GM12873 (cell line): Measurements from ENCODE around the gene RAPGEF6.

Source experiments
- TF ChIP-seq, protein P1 (sequence below): IDR thresholded peaks from 2 replicates; pipeline ENCODE4 v1.5.1; 2012; ENCODE audit warnings: low read depth, mild to moderate bottlenecking, moderate library complexity, low read length, control low read depth; ENCODE audit not compliant: insufficient read depth; ENCODE audit errors: missing control alignments

RAPGEF6 gene, protein sequence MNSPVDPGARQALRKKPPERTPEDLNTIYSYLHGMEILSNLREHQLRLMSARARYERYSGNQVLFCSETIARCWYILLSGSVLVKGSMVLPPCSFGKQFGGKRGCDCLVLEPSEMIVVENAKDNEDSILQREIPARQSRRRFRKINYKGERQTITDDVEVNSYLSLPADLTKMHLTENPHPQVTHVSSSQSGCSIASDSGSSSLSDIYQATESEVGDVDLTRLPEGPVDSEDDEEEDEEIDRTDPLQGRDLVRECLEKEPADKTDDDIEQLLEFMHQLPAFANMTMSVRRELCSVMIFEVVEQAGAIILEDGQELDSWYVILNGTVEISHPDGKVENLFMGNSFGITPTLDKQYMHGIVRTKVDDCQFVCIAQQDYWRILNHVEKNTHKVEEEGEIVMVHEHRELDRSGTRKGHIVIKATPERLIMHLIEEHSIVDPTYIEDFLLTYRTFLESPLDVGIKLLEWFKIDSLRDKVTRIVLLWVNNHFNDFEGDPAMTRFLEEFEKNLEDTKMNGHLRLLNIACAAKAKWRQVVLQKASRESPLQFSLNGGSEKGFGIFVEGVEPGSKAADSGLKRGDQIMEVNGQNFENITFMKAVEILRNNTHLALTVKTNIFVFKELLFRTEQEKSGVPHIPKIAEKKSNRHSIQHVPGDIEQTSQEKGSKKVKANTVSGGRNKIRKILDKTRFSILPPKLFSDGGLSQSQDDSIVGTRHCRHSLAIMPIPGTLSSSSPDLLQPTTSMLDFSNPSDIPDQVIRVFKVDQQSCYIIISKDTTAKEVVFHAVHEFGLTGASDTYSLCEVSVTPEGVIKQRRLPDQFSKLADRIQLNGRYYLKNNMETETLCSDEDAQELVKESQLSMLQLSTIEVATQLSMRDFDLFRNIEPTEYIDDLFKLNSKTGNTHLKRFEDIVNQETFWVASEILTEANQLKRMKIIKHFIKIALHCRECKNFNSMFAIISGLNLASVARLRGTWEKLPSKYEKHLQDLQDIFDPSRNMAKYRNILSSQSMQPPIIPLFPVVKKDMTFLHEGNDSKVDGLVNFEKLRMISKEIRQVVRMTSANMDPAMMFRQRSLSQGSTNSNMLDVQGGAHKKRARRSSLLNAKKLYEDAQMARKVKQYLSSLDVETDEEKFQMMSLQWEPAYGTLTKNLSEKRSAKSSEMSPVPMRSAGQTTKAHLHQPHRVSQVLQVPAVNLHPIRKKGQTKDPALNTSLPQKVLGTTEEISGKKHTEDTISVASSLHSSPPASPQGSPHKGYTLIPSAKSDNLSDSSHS (N-terminal part only)

DNA sequence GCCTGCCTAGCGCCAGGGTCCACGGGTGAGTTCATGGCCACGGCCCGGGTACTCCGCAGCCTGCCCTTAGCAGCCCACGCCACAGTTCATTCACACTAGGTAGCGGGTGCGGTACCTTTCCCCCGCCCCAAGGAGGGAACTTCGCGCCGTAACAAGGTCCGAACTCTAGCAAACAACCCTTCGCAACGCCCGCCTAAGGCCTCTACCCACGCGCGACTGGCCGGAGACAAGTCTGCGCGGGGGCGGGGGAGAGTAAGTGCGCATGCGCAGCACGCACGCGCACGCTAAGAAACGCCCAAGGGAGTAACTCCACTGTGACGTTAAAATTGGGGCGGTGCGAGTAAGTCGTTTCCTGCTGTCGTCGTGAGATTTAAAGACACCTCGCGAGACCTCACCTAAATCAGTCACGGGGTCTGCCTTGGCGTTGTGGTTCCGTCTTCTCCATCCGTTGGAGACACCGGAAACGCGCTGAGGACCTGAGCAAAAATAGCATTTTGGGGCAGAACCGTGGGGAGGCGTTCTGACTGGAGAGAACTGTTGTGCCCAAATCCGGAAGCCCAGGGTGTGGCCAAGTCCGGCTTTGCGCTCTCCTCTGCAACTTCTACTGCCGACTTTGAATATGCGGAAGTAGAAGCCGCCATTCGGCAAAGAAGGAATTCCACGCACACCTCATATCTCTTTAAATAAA, at the start of gene RAPGEF6:
TSS of gene RAPGEF6 (minus strand) at position 234 of the 688 bp plus-strand sequence. CDS start at position 35, 199 bp downstream.
- TF ChIP-seq, protein P1, sequence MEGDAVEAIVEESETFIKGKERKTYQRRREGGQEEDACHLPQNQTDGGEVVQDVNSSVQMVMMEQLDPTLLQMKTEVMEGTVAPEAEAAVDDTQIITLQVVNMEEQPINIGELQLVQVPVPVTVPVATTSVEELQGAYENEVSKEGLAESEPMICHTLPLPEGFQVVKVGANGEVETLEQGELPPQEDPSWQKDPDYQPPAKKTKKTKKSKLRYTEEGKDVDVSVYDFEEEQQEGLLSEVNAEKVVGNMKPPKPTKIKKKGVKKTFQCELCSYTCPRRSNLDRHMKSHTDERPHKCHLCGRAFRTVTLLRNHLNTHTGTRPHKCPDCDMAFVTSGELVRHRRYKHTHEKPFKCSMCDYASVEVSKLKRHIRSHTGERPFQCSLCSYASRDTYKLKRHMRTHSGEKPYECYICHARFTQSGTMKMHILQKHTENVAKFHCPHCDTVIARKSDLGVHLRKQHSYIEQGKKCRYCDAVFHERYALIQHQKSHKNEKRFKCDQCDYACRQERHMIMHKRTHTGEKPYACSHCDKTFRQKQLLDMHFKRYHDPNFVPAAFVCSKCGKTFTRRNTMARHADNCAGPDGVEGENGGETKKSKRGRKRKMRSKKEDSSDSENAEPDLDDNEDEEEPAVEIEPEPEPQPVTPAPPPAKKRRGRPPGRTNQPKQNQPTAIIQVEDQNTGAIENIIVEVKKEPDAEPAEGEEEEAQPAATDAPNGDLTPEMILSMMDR, result no peak

DNA sequence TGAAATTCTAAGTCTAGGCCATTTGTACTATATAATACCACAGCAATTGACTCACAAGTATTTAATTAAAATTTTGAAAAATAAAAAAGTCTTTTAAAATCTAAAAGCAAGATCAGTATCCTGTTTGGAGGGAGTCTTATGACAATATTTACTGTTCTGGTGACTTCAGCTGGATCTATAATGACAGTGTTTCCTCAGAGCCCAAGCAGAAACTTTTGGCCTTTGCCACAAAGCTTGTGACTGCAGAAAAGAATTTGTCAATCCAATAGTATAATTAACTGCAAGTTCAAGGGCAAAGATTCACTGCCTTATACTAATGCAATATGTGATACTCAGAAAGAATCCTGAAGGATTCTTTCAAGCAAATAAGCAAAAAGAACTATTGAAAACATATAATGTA, 49.6 kb upstream of the RAPGEF6 start:
- TF ChIP-seq, protein P1, result no peak

GRCh38 chr5:131684051-131684450, 49.0 kb upstream of the RAPGEF6 start:
- TF ChIP-seq, protein P1, result no peak

GRCh38 chr5:131682826-131683225, 47.8 kb upstream of the RAPGEF6 start:
- TF ChIP-seq, protein P1, result no peak

DNA sequence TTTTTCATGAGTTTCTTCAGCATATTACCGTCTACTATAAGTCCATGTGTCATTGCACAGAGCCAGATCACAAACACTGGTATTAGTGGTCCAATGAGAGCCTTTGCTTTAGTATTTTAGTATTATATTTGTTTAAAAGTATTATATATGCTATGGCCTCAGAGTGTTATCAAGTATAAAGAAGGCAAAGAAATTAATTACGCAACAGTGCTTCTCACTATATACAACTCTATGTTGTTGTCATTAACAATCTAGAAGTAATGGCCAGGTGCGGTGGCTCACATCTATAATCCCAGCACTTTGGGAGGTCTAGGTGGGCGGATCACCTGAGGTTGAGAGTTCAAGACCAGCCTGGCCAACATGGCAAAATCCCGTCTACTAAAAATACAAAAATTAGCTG, 47.1 kb upstream of the RAPGEF6 start:
- TF ChIP-seq, protein P1, result no peak

- TF ChIP-seq, protein P1, result no peak
Observed at GRCh38 chr5:131679911-131680310, 44.9 kb upstream of the RAPGEF6 start.
